NOMO-1 (cell line): ENCODE data around the gene DPT.

Experiments used
- DNase-seq, 2 experiments: peaks; one replicate each; lab custom pipeline; 2025; ENCODE audit not compliant: unreplicated experiment in 2 of 2; lab: John Stamatoyannopoulos, UW

The DPT gene

GRCh38 chr1:168736520-168736919 is 7.5 kb upstream of the DPT start:
- DNase-seq = no peak

DNA sequence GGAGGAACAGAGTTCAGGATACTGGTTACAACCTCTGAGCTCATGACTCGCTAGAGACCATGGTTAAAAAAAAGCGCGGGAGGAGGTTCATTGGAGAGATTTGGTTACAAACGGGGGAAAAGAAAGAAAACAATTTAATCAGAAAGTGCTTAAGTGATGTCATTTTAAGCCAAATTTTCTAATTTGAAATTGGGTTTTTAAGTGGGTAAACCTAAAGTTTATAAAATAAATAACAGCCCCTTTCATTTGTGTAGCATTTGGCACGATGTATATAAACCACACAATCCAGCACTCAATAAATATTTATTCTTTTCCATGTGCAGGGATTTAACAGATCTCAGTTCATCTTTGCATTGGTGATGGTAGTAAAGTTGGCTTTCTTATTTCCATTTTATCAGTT is 7.0 kb upstream of the DPT start:
- DNase-seq = no peak

DNA sequence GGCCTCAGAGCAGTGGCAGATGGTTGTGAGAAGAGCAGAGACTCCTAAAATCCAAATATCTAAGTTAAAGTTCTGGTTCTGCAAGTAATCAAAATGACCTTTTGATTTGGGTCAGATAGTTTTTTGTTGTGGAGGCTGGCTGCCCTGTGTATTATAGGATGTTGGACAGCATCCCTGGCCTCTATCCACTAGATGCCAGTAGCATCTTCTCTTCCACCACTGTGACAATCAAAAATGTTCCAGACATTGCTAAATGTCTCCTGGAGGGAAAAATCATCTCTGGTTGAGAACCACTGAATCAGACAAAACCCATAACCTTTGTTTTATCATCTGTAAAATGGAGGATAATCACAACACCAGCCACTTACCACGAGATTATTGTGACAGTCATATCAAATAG is 5.9 kb upstream of the DPT start:
- no peak for DNase-seq

DNA sequence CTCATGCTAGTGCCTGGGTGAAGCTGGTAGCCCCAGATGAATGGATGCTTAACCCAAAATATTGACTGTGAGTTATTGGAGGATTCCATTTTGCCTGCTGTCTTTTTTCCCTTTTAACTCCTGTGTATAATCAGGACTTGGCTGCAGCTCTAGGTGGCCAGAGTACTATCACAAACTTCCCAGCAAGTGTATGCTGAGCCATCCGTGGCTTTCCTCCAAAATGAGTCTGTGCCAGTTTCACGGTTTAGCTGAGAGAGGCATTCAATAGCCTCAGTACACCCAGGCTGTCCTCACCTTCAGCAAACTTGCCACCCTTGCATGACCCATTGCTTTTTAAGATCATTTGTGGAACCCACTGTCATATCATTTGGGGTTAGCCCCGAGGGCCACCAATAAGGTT is 5.3 kb upstream of the DPT start:
- no peak for DNase-seq

DNA sequence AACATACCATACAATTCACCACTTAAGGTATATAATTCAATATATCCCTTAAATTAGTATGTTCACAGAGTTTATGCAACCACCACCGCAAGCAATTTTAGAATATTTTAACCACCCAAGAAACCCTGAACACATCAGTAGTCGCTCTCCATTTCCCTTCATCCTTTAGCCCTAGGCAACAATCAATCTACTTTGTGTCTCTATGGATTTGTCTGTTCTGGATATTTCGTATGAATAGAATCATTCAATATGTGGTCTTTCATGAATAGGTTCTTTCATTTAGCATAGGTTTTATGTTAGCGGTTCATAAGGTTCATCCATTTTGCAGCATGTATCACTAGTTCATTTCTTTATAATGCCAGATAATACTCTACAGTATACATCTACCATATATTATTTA is 4.2 kb upstream of the DPT start:
- no peak for DNase-seq

DNA sequence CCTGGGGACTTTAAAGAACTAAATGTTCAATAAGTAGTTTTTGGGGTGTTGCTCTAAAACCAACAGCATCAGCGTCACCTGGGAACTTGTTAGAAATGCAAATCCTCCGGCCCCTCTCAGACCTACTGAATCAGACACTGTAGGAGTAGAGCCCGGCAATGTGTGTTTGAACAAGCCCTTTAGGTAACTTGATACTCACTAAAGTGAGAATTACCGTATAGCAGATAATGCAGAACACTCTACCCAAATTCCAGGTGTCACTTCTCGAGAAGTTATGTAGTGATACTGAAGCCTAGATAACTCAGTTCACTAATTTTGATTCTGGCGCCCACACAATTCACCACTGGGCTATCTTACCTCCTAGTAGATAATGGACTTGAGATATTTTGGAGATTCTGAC is 3.7 kb upstream of the DPT start:
- no peak for DNase-seq

- DNase-seq = no peak
Observed at GRCh38 chr1:168731244-168731953, 2.4 kb upstream of the DPT start.

GRCh38 chr1:168729405-168729802 is 398 bp upstream of the DPT start:
- DNase-seq = no peak

- no peak for DNase-seq
Observed at GRCh38 chr1:168726719-168727118, 2.3 kb downstream of the DPT start.

DNA sequence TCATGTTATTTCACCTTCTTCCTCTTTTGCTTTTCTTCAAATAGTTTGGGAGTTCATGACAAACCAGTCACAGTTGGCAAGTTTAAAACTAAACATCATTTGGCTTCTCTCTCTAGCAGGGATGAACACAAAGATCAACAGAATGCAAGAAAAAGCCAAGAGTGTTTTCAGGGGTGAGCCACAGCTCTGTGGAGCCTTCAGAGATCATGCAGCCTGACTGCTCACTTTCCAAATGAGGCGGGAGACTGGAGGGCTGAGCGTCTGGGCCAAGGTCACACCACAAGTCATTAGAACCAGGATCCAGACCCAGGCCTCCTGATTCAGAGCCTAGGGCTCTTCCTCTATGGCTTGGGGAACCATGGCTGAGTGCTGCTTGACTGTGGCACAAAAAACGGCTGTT is 2.7 kb downstream of the DPT start:
- DNase-seq = no peak

GRCh38 chr1:168725831-168726230 is 3.2 kb downstream of the DPT start:
- no peak for DNase-seq

DNA sequence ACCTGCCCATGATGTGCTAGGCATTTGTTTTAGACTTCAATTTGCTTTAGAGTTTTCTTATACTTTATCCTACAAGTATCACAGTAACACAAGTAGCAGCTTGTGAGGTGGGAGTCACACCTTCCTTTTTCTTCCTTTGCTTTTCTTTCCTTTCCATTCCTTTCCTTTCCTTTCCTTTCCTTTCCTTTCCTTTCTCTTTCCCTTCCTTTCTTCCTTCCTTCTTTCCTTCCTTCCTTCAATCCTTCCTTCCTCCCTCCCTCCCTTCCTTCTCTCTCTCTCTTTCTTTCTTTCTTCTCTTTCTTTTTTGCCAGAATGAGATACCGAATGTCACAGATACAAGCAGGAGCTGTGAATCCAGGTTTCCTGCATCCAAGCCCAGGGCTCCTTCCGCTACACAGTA is 3.9 kb downstream of the DPT start:
- DNase-seq = no peak

- no peak for DNase-seq
Observed at GRCh38 chr1:168723000-168723399, 6.0 kb downstream of the DPT start.

- DNase-seq = no peak
Observed at GRCh38 chr1:168720839-168721238, 8.2 kb downstream of the DPT start.

- DNase-seq = no peak
Observed at GRCh38 chr1:168719306-168720111, 9.5 kb downstream of the DPT start.

DNA sequence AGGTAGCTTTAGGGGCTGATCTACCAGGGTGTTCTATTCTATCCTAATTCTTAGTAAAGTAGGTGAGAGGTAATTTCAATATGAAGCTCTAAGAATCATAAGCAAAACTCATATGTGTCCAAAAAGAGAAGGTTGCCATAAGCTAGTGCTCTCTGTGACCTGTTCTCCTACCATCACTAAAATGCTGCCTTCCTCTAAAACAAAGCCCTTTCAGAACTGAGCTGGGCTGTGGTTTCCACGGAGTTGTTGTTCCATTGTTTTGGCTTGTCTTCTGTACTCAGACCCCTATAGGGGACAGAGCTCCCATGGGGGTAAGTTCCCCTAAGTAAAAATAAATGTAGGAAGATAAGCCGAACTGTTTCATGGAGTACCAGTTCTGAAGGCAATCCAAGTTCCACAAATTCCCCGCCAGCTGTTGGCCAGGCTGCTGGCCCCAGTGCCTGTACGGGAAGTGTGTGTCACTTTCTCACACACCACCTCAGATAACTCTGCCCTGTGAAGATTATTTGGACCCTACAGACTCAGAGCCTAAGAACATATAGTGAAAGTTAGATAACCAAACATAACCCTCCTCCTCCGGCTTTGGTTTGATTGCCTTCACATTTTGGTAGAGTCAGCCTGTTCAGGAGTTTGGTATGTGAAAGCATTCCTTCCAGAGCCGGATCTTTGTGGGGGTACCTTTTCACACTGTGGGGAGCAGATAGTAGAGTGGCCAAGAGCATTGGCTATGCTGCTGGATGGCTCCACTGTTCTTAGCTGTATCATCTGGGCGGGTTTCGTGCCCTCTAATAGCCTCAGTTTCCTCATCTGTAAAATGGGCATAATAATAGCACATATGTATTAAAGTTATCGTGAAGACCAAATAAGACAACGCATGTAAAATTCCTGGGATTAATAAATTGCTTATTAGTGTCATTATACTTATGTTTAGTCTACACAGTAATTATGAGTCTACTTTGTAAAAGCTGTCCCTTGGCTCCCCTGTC is 10.8 kb downstream of the DPT start:
- no peak for DNase-seq

- DNase-seq = no peak
Observed at GRCh38 chr1:168714012-168714411, 15.0 kb downstream of the DPT start.

DNA sequence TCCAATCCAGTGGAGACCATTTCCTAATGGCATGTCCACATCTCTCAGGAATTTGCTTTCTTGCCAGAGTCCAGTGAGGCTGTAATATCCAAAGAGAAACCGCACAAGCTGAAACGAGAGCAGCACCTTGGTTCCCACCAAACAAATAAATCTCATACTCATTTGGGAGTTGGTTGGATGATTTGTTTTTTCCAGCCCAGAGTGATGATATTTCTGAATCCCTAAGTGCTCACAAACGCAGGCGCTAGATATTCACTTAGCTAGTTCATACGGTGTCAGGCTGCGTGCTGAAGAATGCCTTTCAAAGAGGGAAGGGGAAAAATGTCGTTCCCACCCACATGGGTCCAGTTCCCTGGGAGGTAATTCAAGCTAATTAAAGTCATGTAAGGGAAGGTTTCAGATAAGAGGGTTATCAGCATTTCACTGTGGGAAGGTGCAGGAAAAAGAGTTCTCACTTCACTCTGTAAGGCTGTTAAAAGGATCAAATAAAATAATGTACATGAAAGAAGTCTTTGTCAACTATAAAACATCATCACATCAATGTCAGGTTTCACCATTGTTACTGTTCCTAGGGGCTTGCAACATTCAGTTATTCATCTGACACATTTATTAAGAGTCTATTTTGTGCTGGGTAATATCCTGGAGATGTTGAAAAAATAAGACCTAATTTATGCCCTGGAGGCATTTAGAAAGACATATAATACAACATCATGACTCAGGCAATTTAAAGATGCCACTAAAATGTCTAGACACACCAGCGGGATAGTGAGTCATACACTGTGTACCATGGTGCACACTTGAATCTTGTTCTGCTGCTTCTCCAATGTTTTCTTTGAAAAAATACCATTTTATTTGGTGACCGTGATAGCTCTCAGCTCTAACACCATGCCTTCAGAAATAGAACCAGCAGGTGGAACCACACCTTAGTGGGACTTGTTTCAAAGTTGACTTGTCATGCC is 19.3 kb downstream of the DPT start:
- no peak for DNase-seq

- no peak for DNase-seq
Observed at GRCh38 chr1:168708698-168709404, 20.2 kb downstream of the DPT start.
